ENCODE results near the gene PCDHGA4. TPM values are rescaled to one million over a fixed set of nuclear protein-coding genes. Genes with fewer than 3 reads are reported as not detected.

The PCDHGA4 gene
- total and polyA plus RNA-seq, 2 of the 8 experiments (the other 6 are each of a cell fraction or from before 2014, with no cell fraction given): 1.4 to 1.9 TPM

- no peak within 1 kb of the TSS for H3K4me2 ChIP-seq (ENCODE audit: insufficient read depth in 1 of 2, low read depth in 2 of 2, low read length in 2 of 2)
- TF ChIP-seq KDM1A (IDR thresholded peaks at IDR 0.05; ENCODE audit: borderline replicate concordance, low read length): no peak
- no peak for TF ChIP-seq BCL11A (IDR thresholded peaks at IDR 0.05; ENCODE audit: low read depth in 2 of 2, low read length in 2 of 2)
- no peak for TF ChIP-seq RNF2 (IDR thresholded peaks at IDR 0.05; ENCODE audit: borderline replicate concordance, low read depth, low read length, missing control alignments, poor library complexity, severe bottlenecking)
- TF ChIP-seq USF2 (IDR thresholded peaks at IDR 0.05; ENCODE audit: low read length): no peak
- TF ChIP-seq TAF7 (optimal IDR thresholded peaks at IDR 0.05; ENCODE audit: borderline replicate concordance, low read depth, low read length): no peak
- TF ChIP-seq HDAC2 (IDR thresholded peaks at IDR 0.05; ENCODE audit: borderline replicate concordance in 1 of 2, low read depth in 2 of 2, low read length in 2 of 2): no peak
- no peak for TF ChIP-seq EGR1 (IDR thresholded peaks at IDR 0.05; ENCODE audit: borderline replicate concordance, low read depth, low read length)
- TF ChIP-seq CBX5 (IDR thresholded peaks at IDR 0.05; ENCODE audit: low read depth, low read length): no peak
- TF ChIP-seq MAFK (IDR thresholded peaks at IDR 0.05; ENCODE audit: low read depth, low read length): no peak
Measured at GRCh38 chr5:141392429-141393198, 37.8 kb downstream of the PCDHGA4 start, which contains the start of gene PCDHGA8. PCDHGA8 (plus strand) TSS chr5:141392633; CDS start chr5:141392814, 181 bp downstream.

More at GRCh38 chr5:141392429-141393198, 37.8 kb downstream of the PCDHGA4 start, which contains the start of gene PCDHGA8:
- no peaks in the 10 kb centered on the region for H3K79me1 ChIP-seq (ENCODE audit: low read depth, low read length)
- no peak within 1 kb of the TSS for H3K18ac ChIP-seq (ENCODE audit: extremely low read depth, low read length)
- 96% methylated on average over 38 of the region's 38 CpGs; no CpG with 5 or more reads in 1 of the 2 experiments for WGBS, 2 experiments (ENCODE audit: extremely low coverage in 1 of 2, insufficient coverage in 1 of 2, insufficient read length in 1 of 2, insufficient replicate concordance in 2 of 2, low coverage in 1 of 2, low lambda C conversion rate in 2 of 2, missing lambda C conversion rate in 1 of 2)
- ChIA-PET CTCF (ENCODE audit: partially characterized antibody) (interaction anchor here (0.7 to 8.7 kb wide), 11 partner anchors 10 to 171 kb away, joined by 3 to 68 read pairs (median 5); partner anchors contain the start of genes PCDHGA10, PCDHGA11, PCDHGA9 and PCDHGB6), POLR2A (ENCODE audit: partially characterized antibody) (no interaction called here)
- no peak within 1 kb of the TSS for H2BK5ac ChIP-seq (ENCODE audit: low read depth, low read length)
- no peaks in the 10 kb centered on the region for H3K23me2 ChIP-seq (ENCODE audit: low read depth, low read length)
- H4K5ac ChIP-seq (ENCODE audit: insufficient read length, low read depth, low read length): no peak within 1 kb of the TSS
- H3K4ac ChIP-seq (replicated peaks; ENCODE audit: insufficient read length, low read depth, low read length): no peak within 1 kb of the TSS
- no peak within 1 kb of the TSS for H3K56ac ChIP-seq (replicated peaks; ENCODE audit: insufficient read length, low read depth, low read length)
- FAIRE-seq (no peak), DNase-seq (ENCODE audit: low read depth in 1 of 2, low spot score in 2 of 2) (no peak)
- peaks cover 3 to 29% (median 14%) of the 10 kb centered on the region in 4 experiments; a peak in 7 of 8 replicates for H3K36me3 ChIP-seq (ENCODE audit: control insufficient read depth in 2 of 4, insufficient read depth in 4 of 4, low read length in 3 of 4)
- peak within 1 kb of the TSS in 1 of 4 experiments; percentile 23; a peak in 1 of 8 replicates for H3K4me3 ChIP-seq (ENCODE audit: extremely low read depth in 1 of 4, insufficient read depth in 2 of 4, low read depth in 3 of 4, low read length in 4 of 4)
- H4K8ac ChIP-seq (ENCODE audit: extremely low read depth, insufficient read depth, low read length): no peak within 1 kb of the TSS; the same call in 1 of the 2 replicates
- no peak within 1 kb of the TSS for H4K91ac ChIP-seq (replicated peaks; ENCODE audit: insufficient read length, low read length)
- H2BK20ac ChIP-seq (ENCODE audit: low read length): no peak within 1 kb of the TSS
- no peak within 1 kb of the TSS for H2BK120ac ChIP-seq (replicated peaks; ENCODE audit: low read depth, low read length)
- H3K27ac ChIP-seq (ENCODE audit: low read depth, low read length): no peak within 1 kb of the TSS
- H3K79me2 ChIP-seq (ENCODE audit: control insufficient read depth in 1 of 2, insufficient read depth in 2 of 2, low read length in 2 of 2): no peaks in the 10 kb centered on the region
- no peak within 1 kb of the TSS for H2AK5ac ChIP-seq (ENCODE audit: low read depth, low read length)
- no peaks in the 10 kb centered on the region; a peak in 1 of 7 replicates for H3K27me3 ChIP-seq (replicated peaks in 1 of 4; ENCODE audit: control insufficient read depth in 3 of 4, extremely low read depth in 1 of 4, insufficient read depth in 3 of 4, low read length in 3 of 4)
- H3K14ac ChIP-seq (ENCODE audit: insufficient read length): no peak within 1 kb of the TSS
- H2BK12ac ChIP-seq (ENCODE audit: low read depth, low read length): no peak within 1 kb of the TSS
- no peak within 1 kb of the TSS for H3K23ac ChIP-seq (ENCODE audit: insufficient read length)
- H2BK15ac ChIP-seq (ENCODE audit: low read length): no peak within 1 kb of the TSS
- H2AFZ ChIP-seq (ENCODE audit: low read length): no peak within 1 kb of the TSS
- no peaks in the 10 kb centered on the region for H4K20me1 ChIP-seq (replicated peaks in 1 of 2; ENCODE audit: control insufficient read depth in 1 of 2, insufficient read depth in 2 of 2, low read length in 2 of 2)
- H3K4me1 ChIP-seq (replicated peaks in 1 of 4; ENCODE audit: control insufficient read depth in 3 of 4, insufficient read depth in 4 of 4, low read length in 3 of 4): no peaks in the 10 kb centered on the region
- no peak within 1 kb of the TSS for H3K9ac ChIP-seq (replicated peaks in 1 of 4; ENCODE audit: extremely low read depth in 1 of 4, low read depth in 3 of 4, low read length in 3 of 4)
- peaks cover 53 to 64% of the 10 kb centered on the region in 2 experiments for H3K9me3 ChIP-seq (ENCODE audit: insufficient read depth in 2 of 2, low read depth in 1 of 2, low read length in 1 of 2)

Data from H1 (cell line).